ENCODE data around the gene OTUD3. TPM values are rescaled to one million over a fixed set of nuclear protein-coding genes. Genes with fewer than 3 reads are reported as not detected.

Gene OTUD3
- total and polyA plus RNA-seq, 9 of the 15 experiments (the other 6 are each of a cell fraction or from before 2014, with no cell fraction given), result 2.0 to 16.6 (median 11.0) TPM

GRCh38 chr1:19907456-19907855 lies 25.3 kb downstream of the OTUD3 start:
- intact Hi-C loops (cut with micrococcal nuclease), result no loop called here
- 91% methylated on average over 13 of the region's 13 CpGs for WGBS (ENCODE audit: insufficient coverage, low coverage, missing lambda C conversion rate)
- ChIA-PET CTCF (ENCODE audit: low intra/inter-chr PET ratio) (no interaction called here), POLR2A (interaction anchor here (0.6 to 0.7 kb wide), 3 partner anchors 24 to 192 kb away, joined by 3 read pairs; no protein-coding TSS in a partner anchor)
- DNase-seq (ENCODE audit: extremely low read depth in 1 of 4, low spot score in 3 of 4) (no peak), FAIRE-seq (no peak), ATAC-seq (no peak)
- no peaks in the 10 kb centered on the region for H3K79me2 ChIP-seq (ENCODE audit: control insufficient read depth, insufficient read depth, low read length)
- no peak overlapping the region for H3K4me2 ChIP-seq (ENCODE audit: insufficient read depth, low read length)
- H3K9ac ChIP-seq (ENCODE audit: insufficient read depth in 1 of 2, low read depth in 2 of 2, low read length in 2 of 2), result no peak overlapping the region
- BruUV-seq (replicated peaks), result no TSS peak
- no peak overlapping the region for H2AFZ ChIP-seq (ENCODE audit: low read depth, low read length)
- H3K27me3 ChIP-seq (ENCODE audit: control insufficient read depth in 2 of 2, insufficient read depth in 2 of 2, low read length in 2 of 2), result no peaks in the 10 kb centered on the region
- H3K27ac ChIP-seq (ENCODE audit: extremely low read depth, low read depth, low read length), result no peak overlapping the region
- no peaks in the 10 kb centered on the region for H3K4me1 ChIP-seq (replicated peaks in 1 of 2; ENCODE audit: control insufficient read depth in 2 of 2, insufficient read depth in 2 of 2, low read length in 2 of 2)
- in situ Hi-C loops (cut with MboI), result loop anchor here (25.0 kb wide), 1 partner anchor 1305 kb away; no protein-coding TSS in a partner anchor
- no peaks in the 10 kb centered on the region for H4K20me1 ChIP-seq (replicated peaks; ENCODE audit: control insufficient read depth, insufficient read depth, low read length)
- no peaks in the 10 kb centered on the region for H3K9me3 ChIP-seq (replicated peaks; ENCODE audit: control insufficient read depth, insufficient read depth, low read depth, low read length)
- H3K36me3 ChIP-seq (ENCODE audit: control insufficient read depth, insufficient read depth, low read length), result peaks cover 91% of the 10 kb centered on the region
- no peaks in the 10 kb centered on the region for H3K9me1 ChIP-seq (ENCODE audit: control insufficient read depth, insufficient read depth, low read length)
- no peak overlapping the region for H3K4me3 ChIP-seq
- TF ChIP-seq MEIS2 (IDR thresholded peaks at IDR 0.05; ENCODE audit: partially characterized antibody) (no peak), UBTF (IDR thresholded peaks at IDR 0.05; ENCODE audit: borderline replicate concordance in 1 of 2, low read depth in 2 of 2, low read length in 2 of 2) (no peak), TCF7 (IDR thresholded peaks at IDR 0.05; ENCODE audit: borderline replicate concordance) (no peak), KDM4B (IDR thresholded peaks at IDR 0.05; ENCODE audit: borderline replicate concordance in 2 of 2, low read depth in 1 of 2) (no peak), ZNF217 (CRISPR knock-in tag; IDR thresholded peaks at IDR 0.05) (no peak), FOXJ2 (tag; IDR thresholded peaks at IDR 0.05) (no peak), RREB1 (CRISPR knock-in tag; IDR thresholded peaks at IDR 0.05) (no peak), RBM15 (IDR thresholded peaks at IDR 0.05; ENCODE audit: insufficient read depth, low read length) (no peak)
